Glutamatergic neuron (in vitro differentiated cells): ENCODE results near the gene NFIC. TPM values are rescaled to one million over a fixed set of nuclear protein-coding genes. Genes with fewer than 3 reads are reported as not detected.
"Not testable (repeated sequence)": the region's sequence is repeated elsewhere in the genome, so short reads cannot be mapped to it uniquely, and the experiment has no call there.

Source experiments
- DNase-seq: peaks from one replicate; pipeline ENCODE4 v3.0.0; 2022
- H3K27ac Mint-ChIP-seq: one replicate; pipeline ENCODE4 v1.8.0; 2020; ENCODE audit warnings: mild to moderate bottlenecking, mixed read lengths, inconsistent platforms; ENCODE audit not compliant: unreplicated experiment
- H3K27me3 Mint-ChIP-seq: one replicate; pipeline ENCODE4 v1.8.0; 2020; ENCODE audit warnings: mild to moderate bottlenecking, moderate library complexity, mixed read lengths, inconsistent platforms; ENCODE audit not compliant: unreplicated experiment
- H3K36me3 Mint-ChIP-seq: one replicate; pipeline ENCODE4 v1.8.0; 2020; ENCODE audit warnings: mild to moderate bottlenecking, mixed read lengths, inconsistent platforms; ENCODE audit not compliant: unreplicated experiment
- H3K4me1 Mint-ChIP-seq: one replicate; pipeline ENCODE4 v1.8.0; 2020; ENCODE audit warnings: mild to moderate bottlenecking, low read depth, mixed read lengths, inconsistent platforms; ENCODE audit not compliant: unreplicated experiment
- H3K4me3 Mint-ChIP-seq: one replicate; pipeline ENCODE4 v1.8.0; 2020; ENCODE audit warnings: mild to moderate bottlenecking, mixed read lengths, inconsistent platforms; ENCODE audit not compliant: unreplicated experiment
- H3K9me3 Mint-ChIP-seq: one replicate; pipeline ENCODE4 v1.8.0; 2020; ENCODE audit warnings: mild to moderate bottlenecking, moderate library complexity, mixed read lengths, inconsistent platforms; ENCODE audit not compliant: unreplicated experiment
- total RNA-seq: library from RNA; stranded (reverse); fragmentation: NEBNext Ultra II Directional; extraction: Animal tissue kit (Norgen Biotek cat#: 25700); gene quantifications from one replicate; pipeline ENCODE4 v1.2.1, GENCODE V29; 2021; ENCODE audit not compliant: unreplicated experiment
- TF ChIP-seq, protein P1 (sequence below): fragments of 200-600 bp; sonication (generic); IDR thresholded peaks from one replicate; pipeline ENCODE4 v1.5.0; 2021; ENCODE audit not compliant: partially characterized antibody, unreplicated experiment

NFIC gene
- total RNA-seq, 1 donor from 2014 or later, result 2.0 TPM

DNA sequence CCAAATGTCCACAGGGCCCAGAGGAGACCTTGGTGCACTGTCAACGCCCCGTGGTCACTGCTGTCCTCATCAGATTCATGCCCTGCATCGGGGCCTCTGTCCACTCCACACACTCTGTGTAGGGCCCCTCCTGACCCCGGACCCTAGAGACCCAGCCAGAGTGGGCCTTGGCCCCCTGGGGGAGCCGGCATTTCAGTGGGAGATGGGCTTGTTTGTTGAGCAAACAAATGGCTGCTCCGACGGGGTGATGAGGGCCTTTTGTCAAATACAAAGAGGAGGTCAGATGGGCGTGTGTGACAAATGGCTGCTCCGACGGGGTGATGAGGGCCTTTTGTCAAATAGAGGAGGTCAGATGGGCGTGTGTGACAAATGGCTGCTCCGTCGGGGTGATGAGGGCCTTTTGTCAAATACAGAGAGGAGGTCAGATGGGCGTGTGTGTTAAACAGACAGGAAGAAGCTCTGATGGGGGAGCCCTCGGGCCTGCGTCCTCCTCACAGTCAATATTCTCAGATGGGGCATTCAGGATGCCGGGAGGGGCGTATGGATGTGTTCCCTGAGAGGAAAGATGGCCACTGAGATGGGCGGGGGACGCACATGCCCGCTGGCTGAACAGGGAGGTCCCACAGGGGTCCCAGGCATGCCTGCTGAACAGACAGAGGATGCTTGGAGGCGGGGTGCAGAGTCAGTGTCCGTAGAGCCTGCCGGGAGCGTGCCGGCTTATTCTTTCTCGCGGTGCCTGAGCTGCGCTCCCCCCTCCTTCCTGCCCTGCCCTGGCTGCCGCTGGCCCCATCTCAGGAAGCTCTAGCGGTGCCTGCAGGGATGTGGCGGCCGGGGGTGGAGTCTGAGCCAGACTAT is 77.7 kb downstream of the NFIC start:
- Mint-ChIP-seq H3K4me3 (peak overlapping the region; percentile 71), H3K27me3 (peaks cover 1% of the 10 kb centered on the region), H3K4me1 (peaks cover 9% of the 10 kb centered on the region), H3K9me3 (no peaks in the 10 kb centered on the region), H3K27ac (peak overlapping the region; percentile 93), H3K36me3 (no peaks in the 10 kb centered on the region)
- peak; percentile 74 for DNase-seq
- TF ChIP-seq, protein P1, sequence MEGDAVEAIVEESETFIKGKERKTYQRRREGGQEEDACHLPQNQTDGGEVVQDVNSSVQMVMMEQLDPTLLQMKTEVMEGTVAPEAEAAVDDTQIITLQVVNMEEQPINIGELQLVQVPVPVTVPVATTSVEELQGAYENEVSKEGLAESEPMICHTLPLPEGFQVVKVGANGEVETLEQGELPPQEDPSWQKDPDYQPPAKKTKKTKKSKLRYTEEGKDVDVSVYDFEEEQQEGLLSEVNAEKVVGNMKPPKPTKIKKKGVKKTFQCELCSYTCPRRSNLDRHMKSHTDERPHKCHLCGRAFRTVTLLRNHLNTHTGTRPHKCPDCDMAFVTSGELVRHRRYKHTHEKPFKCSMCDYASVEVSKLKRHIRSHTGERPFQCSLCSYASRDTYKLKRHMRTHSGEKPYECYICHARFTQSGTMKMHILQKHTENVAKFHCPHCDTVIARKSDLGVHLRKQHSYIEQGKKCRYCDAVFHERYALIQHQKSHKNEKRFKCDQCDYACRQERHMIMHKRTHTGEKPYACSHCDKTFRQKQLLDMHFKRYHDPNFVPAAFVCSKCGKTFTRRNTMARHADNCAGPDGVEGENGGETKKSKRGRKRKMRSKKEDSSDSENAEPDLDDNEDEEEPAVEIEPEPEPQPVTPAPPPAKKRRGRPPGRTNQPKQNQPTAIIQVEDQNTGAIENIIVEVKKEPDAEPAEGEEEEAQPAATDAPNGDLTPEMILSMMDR, result no peak

DNA sequence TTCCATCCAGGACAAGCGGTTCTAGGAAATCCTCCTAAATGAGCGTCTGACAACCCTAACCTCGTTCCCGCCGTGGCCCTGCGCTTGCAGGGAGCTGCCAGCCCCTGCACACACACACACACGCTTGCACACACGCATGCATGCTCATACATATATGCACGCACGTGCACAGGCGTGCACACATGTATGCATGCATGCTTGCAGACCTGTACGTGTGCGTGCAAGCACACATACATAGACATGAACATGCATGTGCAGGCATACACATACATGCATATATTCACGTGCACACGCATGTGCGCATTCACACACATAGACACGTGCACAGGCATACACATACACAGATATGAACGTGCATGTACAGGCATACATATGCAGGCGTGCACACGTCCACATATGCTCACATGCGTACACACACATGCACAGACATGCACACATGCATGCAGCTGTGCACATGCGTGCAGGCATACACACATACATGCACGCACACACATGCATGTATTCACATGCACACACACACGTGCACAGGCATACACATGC is 78.4 kb downstream of the NFIC start:
- no peaks in the 10 kb centered on the region for H3K36me3 Mint-ChIP-seq
- H3K4me3 Mint-ChIP-seq, result no peak overlapping the region
- peak overlapping the region; percentile 93 for H3K27ac Mint-ChIP-seq
- no peak for DNase-seq
- H3K4me1 Mint-ChIP-seq, result peaks cover 9% of the 10 kb centered on the region
- TF ChIP-seq, protein P1, result no peak
- no peaks in the 10 kb centered on the region for H3K9me3 Mint-ChIP-seq
- H3K27me3 Mint-ChIP-seq, result peaks cover 1% of the 10 kb centered on the region

GRCh38 chr19:3446657-3447056 is 80.3 kb downstream of the NFIC start:
- not testable (repeated sequence) for H3K27me3 Mint-ChIP-seq, H3K36me3 Mint-ChIP-seq, H3K9me3 Mint-ChIP-seq, H3K4me3 Mint-ChIP-seq, H3K27ac Mint-ChIP-seq, H3K4me1 Mint-ChIP-seq, DNase-seq

- H3K4me1 Mint-ChIP-seq, result peaks cover 4% of the 10 kb centered on the region
- H3K27ac Mint-ChIP-seq, result no peak overlapping the region
- H3K4me3 Mint-ChIP-seq, result no peak overlapping the region
- DNase-seq, result no peak
- H3K36me3 Mint-ChIP-seq, result no peaks in the 10 kb centered on the region
- H3K9me3 Mint-ChIP-seq, result no peaks in the 10 kb centered on the region
- no peaks in the 10 kb centered on the region for H3K27me3 Mint-ChIP-seq
- TF ChIP-seq, protein P1, result no peak
Observed at GRCh38 chr19:3448616-3449334, 82.4 kb downstream of the NFIC start.

DNA sequence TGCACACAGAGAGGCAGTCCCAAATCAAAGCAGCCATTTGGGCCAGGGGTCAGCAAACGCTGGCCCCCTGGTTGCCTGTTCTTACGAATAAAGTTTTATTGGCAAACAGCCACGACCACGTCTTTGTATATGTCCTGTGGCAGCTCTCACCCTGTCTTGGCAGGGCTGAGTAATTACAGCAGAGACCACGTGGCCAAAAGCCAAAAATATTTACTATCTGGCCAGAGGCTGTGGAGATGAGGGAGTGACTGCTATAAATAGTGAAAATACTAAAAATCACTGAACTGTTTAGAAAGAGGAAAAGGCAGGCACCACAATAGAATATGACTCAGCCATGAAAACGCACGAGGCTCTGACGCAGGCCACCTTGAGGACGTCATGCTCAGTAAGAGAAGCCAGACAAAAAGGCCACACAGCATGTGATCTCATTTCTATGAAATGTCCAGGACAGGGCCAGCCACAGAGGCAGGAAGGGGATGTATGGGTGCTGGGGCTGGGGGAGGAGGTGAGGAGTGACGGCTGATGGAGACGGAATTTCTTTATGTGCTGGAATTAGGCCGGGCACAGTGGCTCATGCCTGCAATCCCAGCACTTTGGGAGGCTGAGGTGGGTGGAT is 84.5 kb downstream of the NFIC start:
- Mint-ChIP-seq H3K27ac (no peak overlapping the region), H3K4me3 (no peak overlapping the region), H3K9me3 (no peaks in the 10 kb centered on the region), H3K27me3 (no peaks in the 10 kb centered on the region), H3K4me1 (no peaks in the 10 kb centered on the region), H3K36me3 (no peaks in the 10 kb centered on the region)
- no peak for DNase-seq
- TF ChIP-seq, protein P1, result no peak
